SU-DHL-6 (cell line): Measurements from ENCODE around the gene HEBP2.

Experiments
- H2AFZ ChIP-seq: fragments of 200-600 bp; sonication (generic); 2 replicates; pipeline ENCODE4 v1.6.1; 2014; ENCODE audit warnings: low read depth, mild to moderate bottlenecking, moderate library complexity, mixed read lengths, antibody characterized with exemption, low read length; ENCODE audit not compliant: severe bottlenecking
- H3F3A ChIP-seq: fragments of 200-600 bp; shearing (Covaris generic); 2 replicates; pipeline ENCODE4 v1.6.0; 2016; ENCODE audit warnings: antibody characterized with exemption, mild to moderate bottlenecking; ENCODE audit not compliant: insufficient read depth
- H3K27ac ChIP-seq: fragments of 200-600 bp; sonication (generic); 2 replicates; pipeline ENCODE4 v1.5.1; 2016; ENCODE audit warnings: low read depth, mild to moderate bottlenecking, low read length, moderate library complexity, mixed read lengths
- H3K27me3 ChIP-seq: fragments of 200-600 bp; sonication (generic), shearing (Covaris generic); 2 replicates; pipeline ENCODE4 v1.6.0; 2014; ENCODE audit warnings: mild to moderate bottlenecking, low read length
- H3K36me3 ChIP-seq: fragments of 200-600 bp; sonication (generic); 2 replicates; pipeline ENCODE4 v1.6.1; 2014; ENCODE audit warnings: mild to moderate bottlenecking, low read length, mixed read lengths
- H3K4me2 ChIP-seq: fragments of 300-600, 200-600 bp; shearing (Covaris generic), sonication (generic); 2 replicates; pipeline ENCODE4 v1.6.0; 2014; ENCODE audit warnings: low read length, low read depth, mild to moderate bottlenecking; ENCODE audit not compliant: poor library complexity, severe bottlenecking
- H3K4me3 ChIP-seq: fragments of 200-600 bp; sonication (generic); 2 replicates; pipeline ENCODE4 v1.5.1; 2014; ENCODE audit warnings: antibody characterized with exemption, low read length, mild to moderate bottlenecking, mixed read lengths; ENCODE audit not compliant: insufficient read depth, poor library complexity, severe bottlenecking
- H3K79me2 ChIP-seq: fragments of 200-600 bp; sonication (generic); 2 replicates; pipeline ENCODE4 v1.6.1; 2014; ENCODE audit warnings: mild to moderate bottlenecking, low read length, moderate library complexity; ENCODE audit not compliant: insufficient read depth
- H3K9ac ChIP-seq: fragments of 200-600 bp; sonication (generic); 2 replicates; pipeline ENCODE4 v1.7.0; 2014; ENCODE audit warnings: mild to moderate bottlenecking, low read length
- H3K9me2 ChIP-seq: fragments of 200-600 bp; sonication (generic); replicated peaks from 2 replicates; pipeline ENCODE4 v1.6.1; 2014; ENCODE audit warnings: low read length; ENCODE audit not compliant: insufficient read depth
- H3K9me3 ChIP-seq: fragments of 200-600 bp; sonication (generic); 2 replicates; pipeline ENCODE4 v1.6.1; 2014; ENCODE audit warnings: low read length, mixed read lengths; ENCODE audit not compliant: insufficient read depth
- H4K20me1 ChIP-seq: fragments of 200-600 bp; sonication (generic); 2 replicates; pipeline ENCODE4 v1.6.1; 2014; ENCODE audit warnings: low read depth, mild to moderate bottlenecking, antibody characterized with exemption, low read length, moderate library complexity, mixed read lengths
- CTCF ChIP-seq: fragments of 200-600 bp; sonication (generic); IDR thresholded peaks from one replicate; pipeline ENCODE4 v1.5.1; 2017; ENCODE audit warnings: antibody characterized with exemption, mild to moderate bottlenecking, low read length, moderate library complexity; ENCODE audit not compliant: insufficient read depth, poor library complexity, severe bottlenecking
- EZH2phosphoT487 ChIP-seq: fragments of 200-600 bp; sonication (generic), shearing (Covaris generic); conservative IDR thresholded peaks from 2 replicates; pipeline ENCODE4 v1.6.1; 2018; ENCODE audit warnings: mild to moderate bottlenecking, antibody characterized with exemption, low read length, moderate library complexity, mixed read lengths

The HEBP2 gene

DNA sequence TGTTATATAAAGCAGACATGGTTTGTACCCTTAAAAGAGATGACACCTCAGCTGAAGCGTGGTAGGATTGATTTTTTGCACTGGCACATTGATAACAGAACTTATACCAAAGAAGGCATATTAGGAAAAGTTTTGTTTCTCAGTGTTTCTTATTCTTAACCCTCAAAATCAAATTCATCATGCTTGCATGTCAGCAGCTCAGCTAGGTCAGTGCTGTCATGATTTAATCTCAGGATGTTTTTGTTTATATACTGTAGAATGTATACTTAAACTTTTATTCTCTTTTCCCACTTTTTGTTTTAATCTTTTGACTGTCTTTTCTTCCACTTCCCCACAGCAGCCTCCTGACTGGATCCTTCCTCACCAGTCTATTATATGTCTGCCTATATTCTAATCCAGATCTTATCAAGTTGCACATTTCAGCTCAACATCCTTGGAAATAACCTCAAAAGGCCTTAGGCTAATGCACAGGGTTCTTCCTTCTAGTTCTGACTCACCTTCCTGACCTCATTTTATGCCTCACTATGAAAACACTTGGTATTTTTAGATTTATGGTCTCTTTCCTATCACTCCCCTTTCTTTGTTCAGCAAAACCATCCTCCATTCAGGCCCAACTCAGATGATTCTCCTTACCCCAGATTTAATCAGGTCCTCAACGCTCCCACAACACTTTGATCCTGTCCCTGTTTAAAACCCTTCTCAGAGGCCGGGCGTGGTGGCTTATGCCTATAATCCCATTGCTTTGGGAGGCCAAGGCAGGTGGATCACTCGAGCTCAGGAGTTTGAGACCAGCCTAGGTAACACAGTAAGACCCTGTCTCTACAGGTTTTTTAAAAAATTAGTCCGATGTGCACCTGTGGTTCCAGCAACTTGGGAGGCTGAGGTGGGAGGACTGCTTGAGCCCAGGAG is 7.2 kb downstream of the HEBP2 start:
- Histone ChIP-seq H4K20me1 (no peaks in the 10 kb centered on the region), H3K27me3 (no peaks in the 10 kb centered on the region), H3K4me3 (no peak overlapping the region), H3K9me2 (no peaks in the 10 kb centered on the region), H3K9me3 (no peaks in the 10 kb centered on the region), H3K27ac (no peak overlapping the region), H3K4me2 (no peak overlapping the region), H3K36me3 (no peaks in the 10 kb centered on the region), H3F3A (no peaks in the 10 kb centered on the region), H3K79me2 (no peaks in the 10 kb centered on the region), H2AFZ (no peak overlapping the region), H3K9ac (no peak overlapping the region)
- TF ChIP-seq CTCF (no peak), EZH2phosphoT487 (no peak)

DNA sequence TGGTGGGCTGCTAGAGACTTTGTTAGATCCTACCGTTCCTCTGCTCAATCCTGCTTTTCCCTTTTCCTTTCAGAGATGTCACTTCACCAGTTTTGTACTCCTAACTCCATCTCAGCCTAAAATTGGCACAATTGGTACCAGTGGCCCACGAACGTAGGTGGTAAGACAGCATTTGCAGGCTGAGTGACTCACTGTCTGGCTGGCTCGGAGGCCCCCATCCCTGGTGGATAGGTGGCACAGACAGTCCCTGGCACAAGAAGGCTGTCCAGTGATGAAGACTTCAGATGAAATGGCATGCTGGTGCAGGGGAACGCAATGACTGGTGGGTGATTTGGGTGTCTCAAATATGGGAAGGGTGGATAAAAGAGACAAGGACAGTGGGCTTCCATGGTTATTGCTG is 11.1 kb downstream of the HEBP2 start:
- no peaks in the 10 kb centered on the region for H3F3A ChIP-seq
- H2AFZ ChIP-seq: no peak overlapping the region
- no peaks in the 10 kb centered on the region for H3K9me2 ChIP-seq
- H3K9me3 ChIP-seq: no peaks in the 10 kb centered on the region
- no peaks in the 10 kb centered on the region for H3K79me2 ChIP-seq
- H3K4me3 ChIP-seq: no peak overlapping the region
- TF ChIP-seq EZH2phosphoT487 (no peak), CTCF (no peak)
- H3K9ac ChIP-seq: no peak overlapping the region
- H4K20me1 ChIP-seq: no peaks in the 10 kb centered on the region
- no peak overlapping the region for H3K4me2 ChIP-seq
- no peaks in the 10 kb centered on the region for H3K36me3 ChIP-seq
- no peaks in the 10 kb centered on the region for H3K27me3 ChIP-seq
- H3K27ac ChIP-seq: no peak overlapping the region

DNA sequence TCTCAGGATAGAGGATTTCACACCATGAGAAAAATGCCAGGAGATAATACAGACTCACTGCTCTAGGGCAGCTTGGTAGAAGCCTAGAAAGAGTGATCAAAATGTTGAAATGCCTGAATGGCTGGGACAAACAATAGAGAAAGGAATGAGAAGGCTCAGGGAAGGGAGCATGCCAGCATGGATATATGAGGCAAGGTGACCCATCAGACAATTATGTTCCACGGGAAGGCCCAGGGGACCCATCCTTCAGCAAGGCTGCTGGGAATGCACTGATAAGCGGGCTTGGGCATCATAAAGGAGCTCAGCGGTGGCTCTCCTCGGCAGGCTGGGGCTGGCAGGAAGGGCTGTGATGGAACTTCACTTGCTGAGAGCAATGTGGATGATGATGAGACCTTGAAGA is 12.2 kb downstream of the HEBP2 start:
- Histone ChIP-seq H2AFZ (no peak overlapping the region), H3K9me3 (no peaks in the 10 kb centered on the region), H3K36me3 (no peaks in the 10 kb centered on the region), H3K9ac (no peak overlapping the region), H3K27ac (no peak overlapping the region), H3K79me2 (no peaks in the 10 kb centered on the region), H4K20me1 (no peaks in the 10 kb centered on the region), H3F3A (no peaks in the 10 kb centered on the region), H3K4me2 (no peak overlapping the region), H3K4me3 (no peak overlapping the region), H3K27me3 (no peaks in the 10 kb centered on the region), H3K9me2 (no peaks in the 10 kb centered on the region)
- no peak for TF ChIP-seq CTCF
- TF ChIP-seq EZH2phosphoT487: no peak
